OCI-M1 (cell line): ENCODE data around the gene ATF6.

Source experiments
- DNase-seq: peaks from one replicate; lab custom pipeline; 2025; lab: John Stamatoyannopoulos, UW

Gene ATF6

GRCh38 chr1:161836018-161836417 is 69.9 kb downstream of the ATF6 start:
- no peak for DNase-seq

- DNase-seq = no peak
These were observed 72.2 kb downstream of the ATF6 start for GRCh38 chr1:161838362-161838761.

- no peak for DNase-seq
These were observed 72.8 kb downstream of the ATF6 start for GRCh38 chr1:161838885-161839284.

- DNase-seq = no peak
These were observed 73.5 kb downstream of the ATF6 start for GRCh38 chr1:161839591-161839990.

GRCh38 chr1:161840363-161840762 is 74.2 kb downstream of the ATF6 start:
- no peak for DNase-seq

- no peak for DNase-seq
These were observed 77.0 kb downstream of the ATF6 start for GRCh38 chr1:161843156-161843555.

GRCh38 chr1:161844696-161845095 is 78.6 kb downstream of the ATF6 start:
- DNase-seq = no peak

- no peak for DNase-seq
These were observed 82.6 kb downstream of the ATF6 start for GRCh38 chr1:161848676-161849075.

GRCh38 chr1:161849518-161849917 is 83.4 kb downstream of the ATF6 start:
- no peak for DNase-seq

- DNase-seq = no peak
These were observed 89.1 kb downstream of the ATF6 start for GRCh38 chr1:161855260-161855659.

- DNase-seq = no peak
These were observed 92.2 kb downstream of the ATF6 start for GRCh38 chr1:161858271-161858670.

GRCh38 chr1:161863549-161863948 is 97.4 kb downstream of the ATF6 start:
- DNase-seq = no peak

GRCh38 chr1:161864577-161864976 is 98.5 kb downstream of the ATF6 start:
- peak; percentile 29 for DNase-seq

GRCh38 chr1:161866241-161866640 is 100.1 kb downstream of the ATF6 start:
- DNase-seq = no peak

- no peak for DNase-seq
These were observed 102.7 kb downstream of the ATF6 start for GRCh38 chr1:161868832-161869231.

- DNase-seq = no peak
These were observed 103.2 kb downstream of the ATF6 start for GRCh38 chr1:161869291-161869690.

- DNase-seq = no peak
These were observed 106.4 kb downstream of the ATF6 start for GRCh38 chr1:161872506-161872905.

- no peak for DNase-seq
These were observed 113.1 kb downstream of the ATF6 start for GRCh38 chr1:161879261-161879660.

- DNase-seq = no peak
These were observed 118.4 kb downstream of the ATF6 start for GRCh38 chr1:161884475-161884874.

- DNase-seq = no peak
These were observed 118.9 kb downstream of the ATF6 start for GRCh38 chr1:161885003-161885402.

- no peak for DNase-seq
These were observed 119.6 kb downstream of the ATF6 start for GRCh38 chr1:161885759-161886158.

GRCh38 chr1:161886589-161886988 is 120.5 kb downstream of the ATF6 start:
- no peak for DNase-seq

GRCh38 chr1:161887730-161888287 is 121.7 kb downstream of the ATF6 start:
- no peak for DNase-seq

- DNase-seq = no peak
These were observed 124.5 kb downstream of the ATF6 start for GRCh38 chr1:161890574-161890973.

- no peak for DNase-seq
These were observed 133.0 kb downstream of the ATF6 start for GRCh38 chr1:161899091-161899490.
